Measurements from ENCODE around the gene ZC3H13.
"Not testable (repeated sequence)": the region's sequence is repeated elsewhere in the genome, so short reads cannot be mapped to it uniquely, and the experiment has no call there.

DNA sequence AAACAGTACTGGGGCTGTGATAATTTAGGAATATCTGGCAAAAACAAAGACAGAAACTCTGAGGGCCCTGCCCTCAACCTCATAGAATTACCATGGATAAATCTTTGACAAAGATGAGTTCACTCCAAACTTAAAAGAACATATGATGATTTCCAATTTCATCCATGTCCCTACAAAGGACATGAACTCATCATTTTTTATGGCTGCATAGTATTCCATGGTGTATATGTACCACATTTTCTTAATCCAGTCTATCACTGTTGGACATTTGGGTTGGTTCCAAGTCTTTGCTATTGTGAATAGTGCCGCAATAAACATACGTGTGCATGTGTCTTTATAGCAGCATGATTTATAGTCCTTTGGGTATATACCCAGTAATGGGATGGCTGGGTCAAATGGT is 71.4 kb downstream of the ZC3H13 start:
- TF ChIP-seq, protein P1, sequence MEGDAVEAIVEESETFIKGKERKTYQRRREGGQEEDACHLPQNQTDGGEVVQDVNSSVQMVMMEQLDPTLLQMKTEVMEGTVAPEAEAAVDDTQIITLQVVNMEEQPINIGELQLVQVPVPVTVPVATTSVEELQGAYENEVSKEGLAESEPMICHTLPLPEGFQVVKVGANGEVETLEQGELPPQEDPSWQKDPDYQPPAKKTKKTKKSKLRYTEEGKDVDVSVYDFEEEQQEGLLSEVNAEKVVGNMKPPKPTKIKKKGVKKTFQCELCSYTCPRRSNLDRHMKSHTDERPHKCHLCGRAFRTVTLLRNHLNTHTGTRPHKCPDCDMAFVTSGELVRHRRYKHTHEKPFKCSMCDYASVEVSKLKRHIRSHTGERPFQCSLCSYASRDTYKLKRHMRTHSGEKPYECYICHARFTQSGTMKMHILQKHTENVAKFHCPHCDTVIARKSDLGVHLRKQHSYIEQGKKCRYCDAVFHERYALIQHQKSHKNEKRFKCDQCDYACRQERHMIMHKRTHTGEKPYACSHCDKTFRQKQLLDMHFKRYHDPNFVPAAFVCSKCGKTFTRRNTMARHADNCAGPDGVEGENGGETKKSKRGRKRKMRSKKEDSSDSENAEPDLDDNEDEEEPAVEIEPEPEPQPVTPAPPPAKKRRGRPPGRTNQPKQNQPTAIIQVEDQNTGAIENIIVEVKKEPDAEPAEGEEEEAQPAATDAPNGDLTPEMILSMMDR (conservative IDR thresholded peaks at IDR 0.05; ENCODE audit: low read length), result not testable (repeated sequence)
- not testable (repeated sequence) for TF ChIP-seq EZH2phosphoT487 (IDR thresholded peaks at IDR 0.05; ENCODE audit: borderline replicate concordance)

Data from Loucy (cell line).